ENCODE measurements around the gene RGS3. TPM values are rescaled to one million over a fixed set of nuclear protein-coding genes. Genes with fewer than 3 reads are reported as not detected.

Gene RGS3
- total and polyA plus RNA-seq, 10 of the 15 experiments (the other 5 are each of a cell fraction or from before 2014, with no cell fraction given), result 2.9 to 138 (median 28.8) TPM

- H2AFZ ChIP-seq (ENCODE audit: control insufficient read depth, low read depth, low read length), result no peak overlapping the region
- no peak overlapping the region for H3K4me3 ChIP-seq
- no peak overlapping the region for H3K27ac ChIP-seq (ENCODE audit: control insufficient read depth, insufficient read depth)
- ATAC-seq (no peak), DNase-seq (ENCODE audit: low read depth, low spot score) (no peak), FAIRE-seq (no peak)
- H3K4me2 ChIP-seq (ENCODE audit: control insufficient read depth, insufficient read depth), result no peak overlapping the region
- TF ChIP-seq HDAC2 (IDR thresholded peaks at IDR 0.05) (no peak), BMI1 (IDR thresholded peaks at IDR 0.05; ENCODE audit: borderline replicate concordance) (no peak), RELA (IDR thresholded peaks at IDR 0.05; ENCODE audit: borderline replicate concordance, partially characterized antibody) (no peak), IKZF2 (IDR thresholded peaks at IDR 0.05) (no peak), SRF (IDR thresholded peaks at IDR 0.05; ENCODE audit: low read depth in 2 of 2, low read length in 2 of 2) (no peak), PML (IDR thresholded peaks at IDR 0.05; ENCODE audit: low read length) (no peak), RAD51 (IDR thresholded peaks at IDR 0.05) (no peak), SP1 (IDR thresholded peaks at IDR 0.05; ENCODE audit: low read depth, low read length) (no peak), ZNF274 (IDR thresholded peaks at IDR 0.05; ENCODE audit: insufficient read depth, insufficient read length) (no peak), EED (IDR thresholded peaks at IDR 0.05; ENCODE audit: low read depth) (no peak), POLR2A (IDR thresholded peaks at IDR 0.05; ENCODE audit: low read depth, low read length) (no peak), NFIC (IDR thresholded peaks at IDR 0.05; ENCODE audit: low read depth, low read length) (no peak), EGR1 (IDR thresholded peaks at IDR 0.05; ENCODE audit: borderline replicate concordance in 1 of 2, low read depth in 2 of 2, low read length in 2 of 2) (no peak), GABPA (IDR thresholded peaks at IDR 0.05; ENCODE audit: low read depth) (no peak), ZNF592 (IDR thresholded peaks at IDR 0.05) (no peak)
- intact Hi-C loops (cut with micrococcal nuclease; ENCODE audit: unreplicated experiment), result no loop called here
- H3K9me3 ChIP-seq (replicated peaks; ENCODE audit: control insufficient read depth, insufficient read depth, low read length), result no peaks in the 10 kb centered on the region
- ChIA-PET CTCF (interaction anchor here (0.6 to 4.9 kb wide), 4 partner anchors 27 to 39 kb away, joined by 3 to 27 read pairs (median 4); no protein-coding TSS in a partner anchor), RAD21 (ENCODE audit: unreplicated experiment) (interaction anchor here (1.1 kb wide), 1 partner anchor 35 kb away, joined by 3 read pairs; no protein-coding TSS in a partner anchor), SMC1A (ENCODE audit: uncharacterized antibody, unreplicated experiment) (interaction anchor here (1.3 to 2.2 kb wide), 2 partner anchors 35 to 345 kb away, joined by 3 to 5 read pairs; partner anchors contain the start of genes CDC26 and PRPF4), POLR2A (no interaction called here)
- no peaks in the 10 kb centered on the region for H4K20me1 ChIP-seq (ENCODE audit: control insufficient read depth, insufficient read depth)
- no TSS peak for BruUV-seq (replicated peaks)
- whole genome bisulfite sequencing (ENCODE audit: insufficient coverage, insufficient replicate concordance, low lambda C conversion rate, missing lambda C conversion rate), result 26% methylated on average over 12 of the region's 12 CpGs
- H3K36me3 ChIP-seq (ENCODE audit: control insufficient read depth in 2 of 2, insufficient read depth in 2 of 2, low read length in 1 of 2), result no peaks in the 10 kb centered on the region
- in situ Hi-C loops (cut with MboI), result no loop called here
- H3K9ac ChIP-seq (ENCODE audit: control insufficient read depth, insufficient read depth, low read length), result no peak overlapping the region
- no peaks in the 10 kb centered on the region for H3K79me2 ChIP-seq (ENCODE audit: control insufficient read depth, insufficient read depth, low read length)
- peaks cover 23% of the 10 kb centered on the region for H3K4me1 ChIP-seq (ENCODE audit: control insufficient read depth, insufficient read depth, low read length)
- no peaks in the 10 kb centered on the region for H3K27me3 ChIP-seq (replicated peaks in 1 of 2; ENCODE audit: control insufficient read depth in 2 of 2, insufficient read depth in 2 of 2, low read length in 1 of 2)
Measured at GRCh38 chr9:113619491-113620376, 156.2 kb downstream of the RGS3 start.

Data from GM12878 (cell line).